HG03378 (cell line): ENCODE results near the gene CPT2.

Experiments
- ATAC-seq: cut with Tn5 transposase; IDR thresholded peaks from one replicate; pipeline ENCODE4 v1.9.1; 2021; ENCODE audit warnings: mild to moderate bottlenecking, moderate library complexity; ENCODE audit not compliant: unreplicated experiment

Gene CPT2

GRCh38 chr1:53196485-53197290 is at the start of gene CPT2:
TSS of gene CPT2 (plus strand) at chr1:53196824. CDS start at chr1:53196944, 120 bp downstream.
- ATAC-seq = peak; percentile 89

GRCh38 chr1:53147174-53147573 is 49.5 kb upstream of the CPT2 start:
- no peak for ATAC-seq

GRCh38 chr1:53148123-53148522 is 48.5 kb upstream of the CPT2 start:
- no peak for ATAC-seq

- no peak for ATAC-seq
These were observed 42.9 kb upstream of the CPT2 start for GRCh38 chr1:53153752-53154151.

GRCh38 chr1:53154859-53155438 is 41.7 kb upstream of the CPT2 start:
- ATAC-seq = no peak

- ATAC-seq = no peak
These were observed 41.1 kb upstream of the CPT2 start for GRCh38 chr1:53155534-53155933.

- ATAC-seq = no peak
These were observed 40.7 kb upstream of the CPT2 start for GRCh38 chr1:53155945-53156344.

- no peak for ATAC-seq
These were observed 39.8 kb upstream of the CPT2 start for GRCh38 chr1:53156783-53157182.

GRCh38 chr1:53158900-53159299 is 37.7 kb upstream of the CPT2 start:
- no peak for ATAC-seq

- no peak for ATAC-seq
These were observed 35.7 kb upstream of the CPT2 start for GRCh38 chr1:53160924-53161378.

- ATAC-seq = no peak
These were observed 34.0 kb upstream of the CPT2 start for GRCh38 chr1:53162621-53163020.

GRCh38 chr1:53163291-53163768 is 33.3 kb upstream of the CPT2 start:
- ATAC-seq = no peak

- ATAC-seq = no peak
These were observed 31.1 kb upstream of the CPT2 start for GRCh38 chr1:53165408-53165961.

- ATAC-seq = no peak
These were observed 30.3 kb upstream of the CPT2 start for GRCh38 chr1:53166366-53166765.

- no peak for ATAC-seq
These were observed 29.7 kb upstream of the CPT2 start for GRCh38 chr1:53166912-53167311.

- no peak for ATAC-seq
These were observed 24.0 kb upstream of the CPT2 start for GRCh38 chr1:53172426-53173128.

GRCh38 chr1:53174971-53175913 is 21.4 kb upstream of the CPT2 start:
- no peak for ATAC-seq

- ATAC-seq = no peak
These were observed 20.0 kb upstream of the CPT2 start for GRCh38 chr1:53176452-53177208.

- no peak for ATAC-seq
These were observed 16.4 kb upstream of the CPT2 start for GRCh38 chr1:53180226-53180625.

GRCh38 chr1:53180951-53181350 is 15.7 kb upstream of the CPT2 start:
- ATAC-seq = no peak
